NOMO-1 treated with dmso at 0.1 percent for 144 hours (cell line): Measurements from ENCODE around the gene DRC1.
"Not testable (repeated sequence)": the region's sequence is repeated elsewhere in the genome, so short reads cannot be mapped to it uniquely, and the experiment has no call there.

Experiments
- DNase-seq: peaks from one replicate; lab custom pipeline; 2025; ENCODE audit not compliant: unreplicated experiment; lab: John Stamatoyannopoulos, UW

The DRC1 gene

GRCh38 chr2:26401739-26402541, at the start of gene DRC1:
Gene DRC1 (plus strand): TSS chr2:26401920. CDS start chr2:26401990, 70 bp downstream.
- no peak for DNase-seq

GRCh38 chr2:26352892-26353291, 48.8 kb upstream of the DRC1 start:
- DNase-seq, result no peak

- DNase-seq, result not testable (repeated sequence)
These were observed 47.3 kb upstream of the DRC1 start for GRCh38 chr2:26354469-26354868.

GRCh38 chr2:26355038-26355995, 46.4 kb upstream of the DRC1 start:
- no peak for DNase-seq

- no peak for DNase-seq
These were observed 45.6 kb upstream of the DRC1 start for GRCh38 chr2:26356111-26356510.

GRCh38 chr2:26356771-26357170, 44.9 kb upstream of the DRC1 start:
- DNase-seq, result no peak

GRCh38 chr2:26359886-26360473, 41.7 kb upstream of the DRC1 start:
- no peak for DNase-seq

- DNase-seq, result no peak
These were observed 38.4 kb upstream of the DRC1 start for GRCh38 chr2:26363323-26363722.

- no peak for DNase-seq
These were observed 37.8 kb upstream of the DRC1 start for GRCh38 chr2:26363958-26364357.

- no peak for DNase-seq
These were observed 37.1 kb upstream of the DRC1 start for GRCh38 chr2:26364669-26365068.

GRCh38 chr2:26366957-26367356, 34.8 kb upstream of the DRC1 start:
- no peak for DNase-seq

GRCh38 chr2:26369664-26370063, 32.1 kb upstream of the DRC1 start:
- DNase-seq, result not testable (repeated sequence)

- DNase-seq, result not testable (repeated sequence)
These were observed 30.8 kb upstream of the DRC1 start for GRCh38 chr2:26370909-26371308.

GRCh38 chr2:26376799-26377198, 24.9 kb upstream of the DRC1 start:
- no peak for DNase-seq

GRCh38 chr2:26380281-26380680, 21.4 kb upstream of the DRC1 start:
- no peak for DNase-seq

- DNase-seq, result no peak
These were observed 19.2 kb upstream of the DRC1 start for GRCh38 chr2:26382564-26382963.

GRCh38 chr2:26384183-26384582, 17.5 kb upstream of the DRC1 start:
- DNase-seq, result no peak

GRCh38 chr2:26384597-26384996, 17.1 kb upstream of the DRC1 start:
- no peak for DNase-seq

GRCh38 chr2:26387189-26387588, 14.5 kb upstream of the DRC1 start:
- no peak for DNase-seq

GRCh38 chr2:26394694-26395093, 7.0 kb upstream of the DRC1 start:
- no peak for DNase-seq

- DNase-seq, result no peak
These were observed 6.3 kb upstream of the DRC1 start for GRCh38 chr2:26395394-26395793.
